PC-9 (cell line): ENCODE results near the gene TOMM5.

ENCODE experiments used
- EZH2 ChIP-seq: fragments of 200-600 bp; sonication (generic); IDR thresholded peaks from 2 replicates; pipeline ENCODE4 v1.8.0; 2017; ENCODE audit warnings: antibody characterized with exemption, low read depth
- TF ChIP-seq, protein P1 (sequence below): fragments of 200-600 bp; sonication (generic); conservative IDR thresholded peaks from 2 replicates; pipeline ENCODE4 v1.6.1; 2017; ENCODE audit warnings: mixed run types, antibody characterized with exemption, mild to moderate bottlenecking, moderate library complexity

GRCh38 chr9:37559125-37559524 is 33.3 kb downstream of the TOMM5 start:
- TF ChIP-seq, protein P1, sequence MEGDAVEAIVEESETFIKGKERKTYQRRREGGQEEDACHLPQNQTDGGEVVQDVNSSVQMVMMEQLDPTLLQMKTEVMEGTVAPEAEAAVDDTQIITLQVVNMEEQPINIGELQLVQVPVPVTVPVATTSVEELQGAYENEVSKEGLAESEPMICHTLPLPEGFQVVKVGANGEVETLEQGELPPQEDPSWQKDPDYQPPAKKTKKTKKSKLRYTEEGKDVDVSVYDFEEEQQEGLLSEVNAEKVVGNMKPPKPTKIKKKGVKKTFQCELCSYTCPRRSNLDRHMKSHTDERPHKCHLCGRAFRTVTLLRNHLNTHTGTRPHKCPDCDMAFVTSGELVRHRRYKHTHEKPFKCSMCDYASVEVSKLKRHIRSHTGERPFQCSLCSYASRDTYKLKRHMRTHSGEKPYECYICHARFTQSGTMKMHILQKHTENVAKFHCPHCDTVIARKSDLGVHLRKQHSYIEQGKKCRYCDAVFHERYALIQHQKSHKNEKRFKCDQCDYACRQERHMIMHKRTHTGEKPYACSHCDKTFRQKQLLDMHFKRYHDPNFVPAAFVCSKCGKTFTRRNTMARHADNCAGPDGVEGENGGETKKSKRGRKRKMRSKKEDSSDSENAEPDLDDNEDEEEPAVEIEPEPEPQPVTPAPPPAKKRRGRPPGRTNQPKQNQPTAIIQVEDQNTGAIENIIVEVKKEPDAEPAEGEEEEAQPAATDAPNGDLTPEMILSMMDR: no peak
- TF ChIP-seq EZH2: no peak
